Transverse colon (tissue), 4 donors: ENCODE measurements around the gene MAPK1IP1L.

Source experiments
- EP300 ChIP-seq: sonication (generic); formaldehyde crosslinking; IDR thresholded peaks from one replicate; pipeline ENCODE4 v1.6.1; 2017; ENCODE audit warnings: antibody characterized with exemption, low read depth
- POLR2A ChIP-seq: fragments of 450-650 bp; IDR thresholded peaks from one replicate; pipeline ENCODE4 v1.6.1; 2016; ENCODE audit warnings: antibody characterized with exemption, mild to moderate bottlenecking, moderate library complexity
- POLR2AphosphoS5 ChIP-seq, 3 donors: sonication (generic); formaldehyde crosslinking; IDR thresholded peaks; one replicate each; pipeline ENCODE4 v1.6.1; 2016; ENCODE audit warnings: antibody characterized with exemption in 3 of 3
- TF ChIP-seq, protein P1 (sequence below), 5 experiments: fragments of 200-600 bp in 3 of 5; fragments of 450-650 bp in 2 of 5; sonication (generic) in 3 of 5; IDR thresholded peaks; 1 replicate in 2 of 5; 2 replicates in 3 of 5; pipeline ENCODE4 v1.5.1; 2016 to 2017; ENCODE audit warnings: antibody characterized with exemption in 5 of 5, inconsistent platforms in 3 of 5, mild to moderate bottlenecking in 2 of 5, moderate library complexity in 1 of 5

DNA sequence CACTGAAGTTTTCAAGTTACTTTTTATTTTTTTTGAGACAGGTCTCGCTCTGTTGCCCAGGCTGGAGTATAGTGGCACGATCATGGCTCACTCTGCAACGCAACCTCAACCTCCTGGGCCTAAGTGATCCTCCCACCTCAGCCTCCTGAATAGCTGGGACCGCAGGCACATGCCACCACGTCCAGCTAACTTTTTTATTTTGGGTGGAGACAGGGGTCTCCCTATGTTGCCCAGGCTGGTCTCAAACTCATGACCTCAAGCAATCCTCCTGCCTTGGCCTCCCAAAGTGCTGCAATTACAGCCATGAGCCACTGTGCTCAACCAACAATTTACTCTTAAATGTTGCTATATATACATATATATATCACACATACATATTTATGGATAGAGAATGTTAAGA lies 50.3 kb downstream of the MAPK1IP1L start:
- TF ChIP-seq, protein P1, sequence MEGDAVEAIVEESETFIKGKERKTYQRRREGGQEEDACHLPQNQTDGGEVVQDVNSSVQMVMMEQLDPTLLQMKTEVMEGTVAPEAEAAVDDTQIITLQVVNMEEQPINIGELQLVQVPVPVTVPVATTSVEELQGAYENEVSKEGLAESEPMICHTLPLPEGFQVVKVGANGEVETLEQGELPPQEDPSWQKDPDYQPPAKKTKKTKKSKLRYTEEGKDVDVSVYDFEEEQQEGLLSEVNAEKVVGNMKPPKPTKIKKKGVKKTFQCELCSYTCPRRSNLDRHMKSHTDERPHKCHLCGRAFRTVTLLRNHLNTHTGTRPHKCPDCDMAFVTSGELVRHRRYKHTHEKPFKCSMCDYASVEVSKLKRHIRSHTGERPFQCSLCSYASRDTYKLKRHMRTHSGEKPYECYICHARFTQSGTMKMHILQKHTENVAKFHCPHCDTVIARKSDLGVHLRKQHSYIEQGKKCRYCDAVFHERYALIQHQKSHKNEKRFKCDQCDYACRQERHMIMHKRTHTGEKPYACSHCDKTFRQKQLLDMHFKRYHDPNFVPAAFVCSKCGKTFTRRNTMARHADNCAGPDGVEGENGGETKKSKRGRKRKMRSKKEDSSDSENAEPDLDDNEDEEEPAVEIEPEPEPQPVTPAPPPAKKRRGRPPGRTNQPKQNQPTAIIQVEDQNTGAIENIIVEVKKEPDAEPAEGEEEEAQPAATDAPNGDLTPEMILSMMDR (IDR thresholded peaks at IDR 0.05): peak in 2 of 5 experiments; percentile 5 to 7
- TF ChIP-seq POLR2A (no peak), EP300 (no peak), POLR2AphosphoS5 (IDR thresholded peaks at IDR 0.05) (no peak)
